Stimulated activated CD8-positive, alpha-beta memory T cell treated with anti-CD3 and anti-CD28 coated beads, Interleukin-15, amount 100 ng/mL, for 48 hours (primary cell): ENCODE data around the gene CCDC74B.
"Not testable (repeated sequence)": the region's sequence is repeated elsewhere in the genome, so short reads cannot be mapped to it uniquely, and the experiment has no call there.

Experiments
- DNase-seq, 2 donors: peaks; one replicate each; pipeline ENCODE4 v3.0.0-alpha.2; 2020; ENCODE audit warnings: low read depth in 2 of 2

The CCDC74B gene

GRCh38 chr2:130166611-130167010, 21.7 kb upstream of the CCDC74B start:
- not testable (repeated sequence) for DNase-seq

- no peak for DNase-seq
Observed at GRCh38 chr2:130165293-130166016, 20.5 kb upstream of the CCDC74B start.

DNA sequence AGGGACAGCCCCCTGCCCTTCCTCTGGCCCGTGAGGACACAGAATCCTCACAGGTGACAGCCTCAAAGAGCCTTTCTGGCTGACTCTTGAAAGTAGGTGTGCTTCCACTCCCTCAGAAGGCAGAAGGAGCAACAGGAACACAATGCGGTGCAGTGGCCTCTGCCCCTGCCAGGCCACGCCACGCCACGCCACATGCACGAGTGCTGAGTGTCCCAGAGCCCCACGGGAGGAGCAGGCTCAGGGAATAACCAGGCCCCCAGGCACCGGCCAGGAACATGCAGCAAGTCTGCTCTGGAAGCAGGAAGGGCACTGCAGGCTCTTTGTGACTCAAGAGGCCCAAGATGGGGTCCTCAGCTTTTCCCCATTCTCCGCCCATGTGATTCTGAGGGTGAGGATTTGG, 18.1 kb upstream of the CCDC74B start:
- no peak for DNase-seq

DNA sequence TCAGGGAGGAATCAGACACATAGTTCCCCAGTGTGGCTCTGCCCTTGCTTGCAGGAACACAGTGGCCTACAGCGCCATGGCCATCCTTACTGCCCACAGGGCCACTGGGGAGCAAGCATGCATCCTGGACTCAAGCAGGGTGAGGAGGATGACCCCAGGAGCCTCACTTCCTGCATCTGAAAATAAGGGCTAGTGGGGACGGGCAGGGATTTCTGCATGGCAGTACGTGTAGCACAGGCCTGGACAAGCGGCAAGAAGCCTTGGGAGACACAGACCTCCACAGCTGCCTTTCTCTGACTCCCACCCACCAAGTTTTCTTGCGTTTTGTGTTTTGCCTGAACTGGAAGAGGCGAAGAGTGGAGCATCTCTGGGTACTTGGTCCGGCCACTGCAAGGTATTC, 17.6 kb upstream of the CCDC74B start:
- DNase-seq: not testable (repeated sequence)

DNA sequence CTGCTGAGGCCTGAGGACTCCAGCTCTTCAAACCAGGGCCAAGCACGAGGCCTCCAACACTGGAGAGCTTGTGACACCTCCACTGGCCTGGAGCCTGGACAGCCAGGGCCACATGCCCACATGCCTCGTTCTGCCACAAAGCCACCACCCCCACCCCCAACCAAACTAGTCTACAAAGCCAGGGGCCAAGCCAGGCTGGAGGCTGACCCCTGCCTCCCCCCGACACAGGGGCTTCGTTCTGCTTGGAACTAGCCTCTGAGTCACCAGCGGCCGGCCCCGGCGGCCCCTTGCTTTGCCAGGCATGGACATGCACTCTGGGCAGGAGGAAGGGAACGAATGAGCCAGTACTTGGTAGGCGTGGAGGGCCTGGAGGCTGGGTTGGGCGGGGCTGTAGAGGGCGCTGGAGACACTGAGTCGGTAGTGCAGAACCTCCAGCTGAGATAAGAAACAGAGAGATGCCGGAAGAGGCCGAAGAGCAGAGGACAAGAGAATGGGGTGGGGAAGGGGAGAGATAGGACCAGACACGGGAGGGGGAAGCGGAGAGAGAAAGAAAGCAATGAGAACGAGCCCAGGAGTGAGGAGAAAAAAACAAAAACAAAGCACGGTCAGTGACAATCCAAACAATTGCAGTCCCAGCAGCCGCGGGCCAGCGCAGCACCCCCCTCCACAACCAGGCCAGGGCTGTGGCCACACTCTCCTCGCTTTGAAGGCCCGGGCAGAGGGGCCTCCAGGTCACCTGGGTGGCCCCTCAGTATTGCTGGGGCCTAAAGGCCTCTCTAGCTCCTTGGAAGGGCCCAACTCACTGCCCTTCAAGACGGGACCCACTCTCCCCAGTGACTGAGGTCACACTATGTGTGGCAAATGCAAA, 16.2 kb upstream of the CCDC74B start:
- not testable (repeated sequence) for DNase-seq

- no peak for DNase-seq
Observed at GRCh38 chr2:130160131-130160530, 15.2 kb upstream of the CCDC74B start.

- not testable (repeated sequence) for DNase-seq
Observed at GRCh38 chr2:130159376-130159775, 14.5 kb upstream of the CCDC74B start.

GRCh38 chr2:130158631-130159030, 13.7 kb upstream of the CCDC74B start:
- no peak for DNase-seq

DNA sequence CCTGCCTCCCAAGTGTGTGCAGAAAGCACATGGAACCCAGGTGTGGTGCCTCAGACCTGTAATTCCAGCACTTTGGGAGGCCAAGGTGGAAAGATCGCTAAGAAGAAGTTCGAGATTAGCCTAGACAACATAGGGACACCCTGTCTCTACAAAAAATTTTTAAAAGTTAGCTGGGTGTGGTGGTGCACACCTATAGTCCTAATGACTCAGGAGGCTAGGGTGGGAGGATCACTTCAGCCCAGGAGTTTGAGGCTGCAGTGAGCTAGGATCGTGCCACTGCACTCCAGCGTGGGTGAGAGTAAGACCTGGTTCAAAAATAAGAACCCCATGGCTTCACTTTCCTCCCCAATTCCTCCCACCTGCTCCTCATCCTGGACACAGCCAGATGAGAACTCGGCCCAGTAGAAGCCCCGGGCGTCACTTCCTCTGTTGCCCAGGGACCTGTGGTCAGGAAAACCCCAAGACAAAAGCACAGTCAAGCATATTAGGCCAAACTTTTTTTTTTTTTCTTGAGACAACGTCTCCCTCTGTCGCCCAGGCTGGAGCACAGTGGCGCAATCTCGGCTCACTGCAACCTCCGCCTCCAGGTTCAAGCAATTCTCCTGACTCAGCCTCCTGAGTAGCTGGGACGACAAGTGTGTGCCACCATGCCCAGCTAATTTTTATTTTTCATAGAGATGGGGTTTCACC, 13.1 kb upstream of the CCDC74B start:
- not testable (repeated sequence) for DNase-seq

- not testable (repeated sequence) for DNase-seq
Observed at GRCh38 chr2:130157354-130157753, 12.4 kb upstream of the CCDC74B start.

DNA sequence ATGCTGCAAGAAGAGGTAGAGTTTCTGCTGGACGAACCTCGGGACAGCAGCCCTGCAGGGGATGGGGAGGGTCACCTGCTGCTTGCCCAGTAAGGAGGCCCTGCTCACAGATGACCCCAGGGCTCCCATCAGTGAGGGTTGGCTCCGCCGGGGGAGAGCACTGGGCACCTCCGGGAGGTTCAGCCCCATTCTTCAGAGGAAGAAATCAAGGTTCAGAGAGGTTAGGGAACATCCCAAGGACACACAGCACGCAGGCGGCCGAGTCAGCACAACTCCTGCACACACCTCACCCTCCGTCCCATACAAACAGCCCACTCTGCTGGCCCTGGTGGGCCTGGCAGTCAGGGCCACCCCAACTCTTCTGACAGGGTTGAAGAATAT, 11.7 kb upstream of the CCDC74B start:
- no peak for DNase-seq

- not testable (repeated sequence) for DNase-seq
Observed at GRCh38 chr2:130155956-130156623, 11.2 kb upstream of the CCDC74B start.

DNA sequence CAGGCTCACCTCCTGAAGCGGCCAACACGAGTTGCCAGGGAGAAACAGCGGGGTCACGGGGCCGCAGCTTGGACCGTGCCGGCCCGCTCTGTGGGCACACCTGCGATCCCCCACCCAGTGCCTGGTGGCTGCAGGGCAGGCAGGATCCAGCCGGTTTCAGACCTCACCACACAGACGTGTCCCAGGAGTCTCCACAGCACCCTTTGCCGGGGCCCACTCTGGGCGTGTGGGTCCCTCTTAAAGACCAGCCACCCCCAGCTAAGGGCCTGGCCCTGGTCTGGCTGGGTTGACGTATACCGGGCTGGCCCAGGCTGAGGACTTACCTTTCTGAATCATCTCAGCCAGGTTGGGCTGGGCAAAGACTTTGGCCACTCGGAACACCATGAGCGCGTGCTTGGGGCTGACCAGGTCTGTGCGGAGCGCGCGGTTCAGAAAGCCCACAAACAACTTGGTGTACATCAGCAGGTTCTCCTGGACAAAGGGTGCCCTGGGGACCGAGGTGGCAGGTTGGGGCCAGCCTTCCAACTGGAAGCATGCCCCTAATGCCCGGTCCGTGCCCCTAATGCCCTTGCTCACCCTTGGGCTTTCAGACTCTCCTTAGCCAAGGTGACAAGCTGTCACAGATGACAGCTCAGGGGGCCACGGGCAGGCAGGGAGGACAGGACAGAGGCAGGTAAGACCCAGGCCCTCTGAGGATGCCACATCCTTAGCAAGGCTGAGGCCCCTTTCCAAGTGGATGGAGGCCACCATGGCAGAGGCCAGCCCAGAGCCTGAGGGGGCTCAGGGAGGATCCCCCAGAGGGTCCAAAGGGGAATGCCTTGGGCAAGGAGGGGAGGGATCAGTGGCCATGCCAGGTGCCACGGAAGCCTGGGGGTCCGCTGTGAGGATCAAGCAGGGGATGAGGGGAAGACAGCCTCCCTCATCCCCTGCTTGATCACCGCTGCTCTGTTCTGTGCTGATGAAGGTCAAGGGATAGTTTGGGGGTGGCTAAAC, 10.2 kb upstream of the CCDC74B start:
- DNase-seq: no peak

DNA sequence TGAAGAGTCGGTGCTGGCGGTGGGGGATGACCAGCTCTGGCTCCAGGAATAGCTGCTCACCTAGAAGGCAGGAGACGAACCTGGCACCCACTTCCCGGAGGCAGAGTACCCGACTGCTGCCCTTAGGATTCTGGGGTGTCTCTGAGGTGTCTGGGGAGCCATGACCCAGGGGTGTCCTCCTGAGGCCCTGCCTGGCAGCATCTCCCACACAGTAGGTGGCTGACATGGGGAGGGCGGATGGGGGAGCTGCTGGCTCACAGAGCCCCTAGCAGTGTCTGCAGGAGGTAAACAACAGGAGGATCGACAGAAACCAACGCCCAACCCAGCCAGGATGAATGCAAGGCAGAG, 9.5 kb upstream of the CCDC74B start:
- DNase-seq: not testable (repeated sequence)

DNA sequence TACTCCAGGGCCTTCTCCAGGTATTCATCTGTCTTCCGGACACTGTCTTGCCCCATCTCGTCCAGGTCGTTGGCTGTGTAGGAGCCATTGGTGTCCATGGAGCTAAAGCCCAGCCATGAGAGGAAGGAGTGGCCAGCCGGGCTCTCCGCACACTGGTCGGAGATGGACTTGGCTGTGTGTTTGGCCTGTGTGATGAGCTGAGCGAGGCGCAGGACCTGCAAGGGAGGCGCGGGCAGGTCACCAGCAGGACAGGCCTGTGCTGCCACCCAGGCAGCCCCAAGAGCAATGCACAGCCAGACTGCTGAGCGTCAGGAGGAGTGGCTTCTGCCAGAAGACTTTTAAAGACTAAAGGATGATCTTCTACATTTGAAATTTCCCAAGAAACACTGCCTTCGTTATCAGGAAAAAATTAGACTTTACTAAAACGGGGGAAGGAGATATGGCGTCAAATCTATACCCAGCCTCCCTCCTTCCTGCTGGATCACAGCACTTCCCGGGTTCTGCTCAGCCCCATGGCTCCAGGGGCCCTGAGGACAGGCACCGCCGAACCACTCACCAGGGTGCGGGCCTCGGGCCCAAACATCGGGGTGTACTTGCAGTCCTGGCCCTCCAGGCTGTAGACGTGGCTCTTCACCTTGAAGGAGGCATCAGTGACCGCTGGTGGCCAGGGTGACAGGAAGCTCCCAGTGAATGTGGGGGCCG, 9.0 kb upstream of the CCDC74B start:
- not testable (repeated sequence) for DNase-seq

- DNase-seq: no peak
Observed at GRCh38 chr2:130152816-130153595, 8.1 kb upstream of the CCDC74B start.

GRCh38 chr2:130152136-130152815, 7.4 kb upstream of the CCDC74B start:
- DNase-seq: not testable (repeated sequence)

GRCh38 chr2:130151145-130151512, 6.2 kb upstream of the CCDC74B start:
- not testable (repeated sequence) for DNase-seq
